22Rv1 (cell line): ENCODE results near the gene ADGRB2.
A peak's percentile ranks its signal among the peaks of the same experiment; 100 is the strongest.

ENCODE experiments used
- H3K27ac ChIP-seq: fragments of 450-650 bp; 2 replicates; pipeline ENCODE4 v1.5.1; 2017
- ZFX ChIP-seq: fragments of 450-650 bp; IDR thresholded peaks from 2 replicates; pipeline ENCODE4 v1.6.1; 2017; ENCODE audit warnings: antibody characterized with exemption, borderline replicate concordance
- TF ChIP-seq, protein P1 (sequence below): fragments of 450-650 bp; IDR thresholded peaks from 2 replicates; pipeline ENCODE4 v1.5.1; 2017; ENCODE audit warnings: mild to moderate bottlenecking

ADGRB2 gene

DNA sequence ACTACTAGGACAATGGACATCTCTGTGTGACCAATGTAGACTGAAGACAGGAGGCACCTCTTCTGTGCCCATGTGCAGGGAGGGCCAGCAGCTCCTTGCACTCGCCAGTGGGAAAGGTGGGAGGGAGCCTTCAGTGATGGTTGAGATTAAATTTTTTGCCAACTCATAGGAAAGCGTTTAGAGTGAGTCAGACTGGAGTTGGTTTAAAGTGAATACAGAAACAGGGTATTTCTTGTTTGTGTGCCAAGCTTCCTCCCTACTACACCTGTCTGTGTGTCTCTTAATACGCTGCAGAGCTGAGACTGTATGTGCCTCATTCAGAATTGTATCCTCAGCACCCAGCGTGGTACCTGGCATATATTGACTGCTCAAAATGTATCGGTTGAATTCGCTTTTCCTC is 46.8 kb downstream of the ADGRB2 start:
- H3K27ac ChIP-seq: no peak overlapping the region
- TF ChIP-seq, protein P1, sequence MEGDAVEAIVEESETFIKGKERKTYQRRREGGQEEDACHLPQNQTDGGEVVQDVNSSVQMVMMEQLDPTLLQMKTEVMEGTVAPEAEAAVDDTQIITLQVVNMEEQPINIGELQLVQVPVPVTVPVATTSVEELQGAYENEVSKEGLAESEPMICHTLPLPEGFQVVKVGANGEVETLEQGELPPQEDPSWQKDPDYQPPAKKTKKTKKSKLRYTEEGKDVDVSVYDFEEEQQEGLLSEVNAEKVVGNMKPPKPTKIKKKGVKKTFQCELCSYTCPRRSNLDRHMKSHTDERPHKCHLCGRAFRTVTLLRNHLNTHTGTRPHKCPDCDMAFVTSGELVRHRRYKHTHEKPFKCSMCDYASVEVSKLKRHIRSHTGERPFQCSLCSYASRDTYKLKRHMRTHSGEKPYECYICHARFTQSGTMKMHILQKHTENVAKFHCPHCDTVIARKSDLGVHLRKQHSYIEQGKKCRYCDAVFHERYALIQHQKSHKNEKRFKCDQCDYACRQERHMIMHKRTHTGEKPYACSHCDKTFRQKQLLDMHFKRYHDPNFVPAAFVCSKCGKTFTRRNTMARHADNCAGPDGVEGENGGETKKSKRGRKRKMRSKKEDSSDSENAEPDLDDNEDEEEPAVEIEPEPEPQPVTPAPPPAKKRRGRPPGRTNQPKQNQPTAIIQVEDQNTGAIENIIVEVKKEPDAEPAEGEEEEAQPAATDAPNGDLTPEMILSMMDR: no peak
- TF ChIP-seq ZFX: no peak

DNA sequence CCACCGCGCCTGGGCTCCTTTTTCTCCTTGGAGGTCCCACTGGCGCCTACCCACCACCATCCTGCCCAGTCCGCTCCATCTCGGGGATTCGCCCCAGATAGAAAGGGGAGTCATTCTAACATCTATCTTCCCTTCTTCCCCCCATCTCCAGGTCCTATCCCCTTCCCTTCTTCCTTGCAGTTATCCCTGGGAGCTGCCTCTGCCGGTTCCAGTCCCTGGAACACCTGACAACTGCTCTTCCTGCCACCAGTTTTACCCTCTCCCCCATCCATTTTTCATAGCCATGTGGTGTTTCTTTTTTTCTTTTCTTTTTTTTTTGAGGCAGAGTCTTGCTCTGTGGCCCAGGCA is 48.3 kb downstream of the ADGRB2 start:
- H3K27ac ChIP-seq: peak overlapping the region; percentile 67; the same call in 1 of the 2 replicates
- TF ChIP-seq, protein P1: peak; percentile 68
- TF ChIP-seq ZFX: no peak

DNA sequence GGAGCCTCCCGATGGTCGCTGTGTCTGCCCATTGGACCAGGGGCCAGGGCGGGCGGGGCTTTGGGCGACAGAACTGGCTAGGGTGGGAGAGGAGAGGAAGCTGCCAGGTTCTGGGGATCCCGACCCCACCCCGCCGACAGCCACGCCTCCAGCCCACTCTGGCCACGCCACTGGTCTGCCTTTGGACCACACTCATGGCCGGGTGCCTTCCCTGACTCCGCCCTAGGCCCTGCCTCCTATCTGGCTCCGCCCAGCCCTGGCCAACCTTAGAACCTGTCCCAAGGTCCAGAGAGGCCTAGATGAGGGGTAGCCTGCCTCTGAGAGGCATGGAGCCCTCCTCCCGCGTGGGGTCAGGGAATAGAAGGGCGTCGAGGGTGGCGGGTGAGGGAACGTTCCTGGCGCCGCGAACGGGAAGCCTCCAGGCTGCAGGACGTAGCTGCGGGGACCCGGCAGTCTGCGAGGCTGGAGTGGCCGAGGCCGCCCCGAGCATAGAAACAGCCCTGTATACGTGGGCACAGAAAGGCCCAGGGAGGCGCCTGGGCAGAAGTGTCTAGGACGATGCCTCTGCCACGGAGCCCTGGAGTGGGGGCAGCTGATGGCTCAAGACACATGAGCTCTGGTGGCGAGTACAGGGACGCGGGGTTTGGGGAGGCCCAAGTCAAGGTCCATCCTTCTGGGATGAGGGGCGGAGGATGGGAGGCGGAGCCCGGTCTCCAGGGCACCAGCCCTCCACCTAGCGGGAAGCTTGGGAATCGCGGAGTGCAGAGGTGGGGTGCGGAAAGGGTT is 48.9 kb downstream of the ADGRB2 start:
- peak overlapping the region; percentile 67 for H3K27ac ChIP-seq
- no peak for TF ChIP-seq ZFX
- TF ChIP-seq, protein P1: peak; percentile 92

DNA sequence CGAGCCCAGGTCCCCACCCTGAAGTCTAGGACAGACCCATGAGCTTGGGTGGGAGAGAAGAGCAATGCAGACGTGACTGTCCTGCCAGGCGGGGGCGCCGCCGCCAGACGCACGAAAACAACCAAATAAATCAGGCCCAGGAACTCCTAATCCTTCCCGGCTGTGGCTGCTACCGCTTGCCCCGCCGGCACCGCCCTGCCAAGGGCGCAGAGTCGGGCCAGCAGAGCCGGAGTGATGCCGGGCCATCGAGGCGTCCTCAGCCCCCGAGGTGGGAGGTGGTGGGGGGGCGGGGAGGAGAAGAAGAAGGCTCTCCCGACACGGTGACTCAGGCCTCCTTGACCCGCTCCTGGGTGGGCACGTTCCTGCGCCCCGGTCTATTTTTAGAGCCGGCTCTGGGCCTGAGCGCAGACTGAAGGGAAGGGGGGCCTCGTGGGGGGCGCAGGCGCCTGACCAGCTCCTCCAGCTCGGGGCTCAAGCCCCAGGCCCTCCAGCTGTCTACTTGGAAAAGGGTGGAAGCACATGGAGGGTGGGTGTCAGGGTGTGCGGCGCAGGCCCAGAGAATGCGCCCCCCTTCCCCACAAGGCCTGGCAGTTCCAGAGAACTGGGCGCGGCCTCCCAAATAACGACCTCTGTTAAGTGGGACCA is 49.6 kb downstream of the ADGRB2 start:
- H3K27ac ChIP-seq: peak overlapping the region; percentile 67
- TF ChIP-seq ZFX: no peak
- TF ChIP-seq, protein P1: peak; percentile 85

DNA sequence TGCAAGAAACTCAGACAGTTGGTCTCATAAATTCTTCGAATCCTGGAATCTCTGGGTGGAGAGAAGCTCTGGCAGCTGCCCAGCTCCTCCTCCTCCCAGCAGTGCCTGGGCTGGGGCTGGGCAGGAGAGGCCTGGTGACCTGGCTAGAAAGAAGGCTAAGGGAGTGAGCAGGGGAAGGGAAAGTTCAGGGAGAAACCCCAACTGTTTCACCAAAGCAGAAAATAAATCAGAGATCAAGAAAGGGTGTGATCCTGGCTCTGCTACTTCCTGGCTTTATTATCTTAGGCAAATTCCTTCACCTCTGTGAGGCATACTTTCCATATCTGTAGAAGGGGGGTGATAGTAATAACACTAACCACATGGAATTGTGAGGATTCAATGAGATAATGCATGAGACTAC is 51.5 kb downstream of the ADGRB2 start:
- TF ChIP-seq, protein P1: no peak
- no peak for TF ChIP-seq ZFX
- no peak overlapping the region for H3K27ac ChIP-seq

DNA sequence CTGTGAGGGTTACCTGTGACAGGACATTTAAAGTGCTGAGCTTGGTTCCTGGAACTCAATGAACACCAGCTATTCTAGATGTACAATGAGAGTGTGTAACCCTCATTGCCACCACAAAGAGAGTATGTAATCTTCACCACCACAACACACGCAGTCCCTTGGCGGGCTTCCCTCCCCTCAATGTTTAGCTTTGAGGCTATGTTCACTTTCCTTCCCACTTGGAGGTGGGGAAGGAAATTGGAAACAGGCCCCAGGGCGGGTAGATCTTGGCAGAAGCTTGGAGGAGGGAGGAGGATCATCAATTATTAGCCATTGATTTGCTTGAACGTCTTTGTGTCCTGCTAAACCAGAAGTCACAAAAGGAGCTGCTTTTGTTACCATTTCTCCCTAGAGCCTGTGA is 52.1 kb downstream of the ADGRB2 start:
- no peak for TF ChIP-seq ZFX
- TF ChIP-seq, protein P1: no peak
- H3K27ac ChIP-seq: no peak overlapping the region

DNA sequence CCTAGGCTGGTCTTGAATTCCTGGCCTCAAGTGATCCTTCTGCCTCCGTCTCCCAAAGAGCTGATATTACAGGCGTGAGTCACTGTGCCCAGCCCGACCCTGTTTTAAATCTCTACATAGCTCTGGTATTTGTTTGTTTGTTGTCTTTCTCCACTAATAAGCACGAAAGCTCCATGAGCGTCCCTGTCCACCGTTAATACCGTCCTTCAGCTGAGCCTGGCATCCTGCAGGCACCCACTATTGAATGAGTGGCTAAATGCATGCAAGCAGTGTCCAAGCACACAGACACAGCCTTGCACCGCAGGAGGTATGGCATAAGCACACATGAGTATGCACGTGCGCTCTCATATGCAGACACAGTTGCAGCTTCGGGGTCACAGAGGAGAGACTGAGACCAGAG is 55.8 kb downstream of the ADGRB2 start:
- no peak overlapping the region for H3K27ac ChIP-seq
- TF ChIP-seq ZFX: no peak
- TF ChIP-seq, protein P1: no peak
